Measurements from ENCODE around the gene PCBP3.

Gene PCBP3

DNA sequence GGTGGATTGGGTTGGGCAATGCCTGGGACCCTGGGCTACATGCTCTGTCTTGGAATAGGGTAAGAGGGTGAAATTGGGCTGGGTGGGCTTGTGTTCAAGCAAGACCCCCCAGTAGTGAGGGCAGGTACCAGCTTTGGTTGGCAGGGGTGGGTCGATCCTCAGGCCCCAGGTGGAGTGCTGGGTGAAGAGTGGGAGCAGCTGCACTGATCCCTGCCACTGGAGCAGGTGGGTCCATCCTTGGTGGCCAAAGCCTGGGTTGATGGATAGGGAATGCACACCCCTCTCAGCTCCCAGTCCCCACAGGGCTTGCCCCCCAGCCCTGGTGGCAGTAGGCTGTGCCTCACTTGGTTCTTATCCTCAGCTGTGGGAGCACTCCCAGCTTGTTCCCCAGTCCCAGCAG is 135.2 kb downstream of the PCBP3 start:
- DNase-seq = no peak

DNA sequence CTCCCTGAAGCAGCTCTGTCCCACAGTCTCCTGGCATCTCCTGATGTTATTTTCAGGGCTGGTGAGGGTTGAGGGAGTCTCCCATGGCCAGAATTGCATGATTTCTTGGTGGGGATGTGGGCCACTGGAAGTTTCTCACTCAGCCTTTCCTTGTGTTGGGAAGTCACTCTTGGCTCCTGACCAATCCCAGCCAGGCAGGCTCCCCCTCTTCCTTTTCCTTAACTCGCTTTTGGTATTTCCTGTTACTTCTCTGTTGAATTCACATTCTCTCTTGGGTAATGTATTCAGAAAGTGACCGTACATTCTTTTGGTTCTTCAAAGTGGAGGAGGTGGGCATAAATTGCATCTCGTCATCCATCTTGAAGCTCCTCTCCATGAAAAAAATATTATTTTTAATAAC is 135.7 kb downstream of the PCBP3 start:
- no peak for DNase-seq

DNA sequence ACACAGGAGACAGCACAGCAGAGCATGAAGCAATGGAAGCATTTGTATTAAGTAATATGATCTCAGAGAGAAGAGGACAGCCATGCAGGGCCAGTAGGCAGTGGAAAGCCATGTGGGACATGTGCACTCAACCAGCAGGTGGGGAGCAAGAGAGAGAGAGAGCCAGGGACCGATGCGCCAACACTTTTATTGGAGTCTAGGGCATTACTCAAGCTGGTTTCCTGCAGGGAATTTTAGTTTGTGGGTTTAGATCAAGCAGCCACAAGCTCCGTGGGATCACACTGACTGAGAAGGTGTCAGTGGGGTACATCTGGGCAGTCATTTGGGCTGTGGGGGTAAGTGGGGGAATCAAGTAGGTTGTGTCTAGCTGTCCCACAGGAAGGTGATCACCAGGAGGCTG is 137.1 kb downstream of the PCBP3 start:
- DNase-seq = no peak

DNA sequence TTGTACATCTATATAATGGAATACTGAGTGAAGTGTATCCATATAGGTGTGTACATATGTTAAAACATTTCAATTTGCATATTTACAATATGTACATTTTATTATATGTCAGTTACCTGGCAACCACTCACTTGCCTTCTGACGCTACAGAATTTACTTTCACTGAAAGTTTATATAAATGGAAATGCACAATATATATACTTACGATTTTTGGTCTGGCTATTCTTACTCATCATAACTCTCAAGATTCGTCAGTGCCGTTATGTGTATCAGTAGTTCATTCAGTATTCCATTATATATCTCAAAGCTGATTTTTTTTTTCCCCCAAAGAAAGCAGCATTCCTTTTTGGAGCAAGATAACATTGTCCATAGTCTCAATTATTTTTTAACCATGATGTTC is 138.2 kb downstream of the PCBP3 start:
- no peak for DNase-seq

DNA sequence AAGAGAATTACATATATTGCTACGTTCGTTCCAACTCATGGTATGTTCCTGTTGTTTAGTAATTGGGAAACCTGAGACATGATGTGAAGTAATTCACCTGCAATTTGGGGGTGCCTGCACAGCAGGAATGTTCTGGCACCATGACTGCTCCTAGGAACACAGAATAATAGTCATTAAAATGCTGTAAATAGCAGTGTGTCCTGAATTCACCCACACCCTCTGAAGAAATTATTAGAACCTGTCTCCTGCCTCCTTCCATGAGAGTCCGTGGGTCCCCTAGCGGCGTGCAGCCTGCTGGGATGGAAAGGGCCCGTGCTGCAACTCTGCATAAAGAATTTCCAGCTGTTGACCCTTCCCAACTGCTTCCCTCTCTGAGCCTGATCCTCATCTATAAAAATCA is 143.1 kb downstream of the PCBP3 start:
- no peak for DNase-seq

DNA sequence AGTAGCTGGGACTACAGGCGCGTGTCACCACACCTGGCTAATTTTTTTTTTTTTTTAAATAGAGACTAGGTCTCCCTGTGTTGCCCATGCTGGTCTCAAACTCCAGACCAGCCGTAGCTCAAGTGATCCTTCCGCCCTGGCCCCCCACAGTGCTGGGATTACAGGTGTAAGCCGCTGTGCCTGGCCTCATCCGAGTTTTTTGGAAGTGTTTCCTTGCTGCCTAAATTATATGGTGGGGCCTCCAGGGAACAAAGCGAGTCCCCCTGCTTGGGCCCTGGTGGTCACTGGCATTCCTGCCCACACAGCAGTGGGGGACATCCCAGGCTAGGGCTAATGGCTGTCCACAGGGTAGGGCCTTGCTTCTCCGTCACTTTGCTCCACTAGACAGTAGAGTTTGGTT is 143.8 kb downstream of the PCBP3 start:
- DNase-seq = no peak

DNA sequence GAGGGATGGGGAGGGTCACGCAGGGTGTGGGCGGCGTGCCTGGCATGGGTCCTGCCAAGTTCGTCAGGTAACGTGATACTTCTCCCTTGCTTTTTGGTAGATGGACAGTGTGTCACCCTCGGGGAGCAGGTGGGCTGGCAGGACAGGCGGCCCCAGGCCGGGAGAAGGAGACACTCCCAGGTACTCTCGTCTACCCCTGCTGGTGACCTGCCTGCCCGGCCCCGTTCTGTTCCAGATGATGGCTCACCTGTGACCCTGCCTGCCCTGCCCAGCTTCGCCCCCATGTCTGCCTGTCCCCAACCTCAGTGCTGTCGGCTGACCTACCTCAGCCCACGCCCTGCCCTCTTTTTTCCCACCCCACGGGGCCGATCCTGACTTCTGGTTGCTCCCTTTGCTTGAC is 144.7 kb downstream of the PCBP3 start:
- no peak for DNase-seq

DNA sequence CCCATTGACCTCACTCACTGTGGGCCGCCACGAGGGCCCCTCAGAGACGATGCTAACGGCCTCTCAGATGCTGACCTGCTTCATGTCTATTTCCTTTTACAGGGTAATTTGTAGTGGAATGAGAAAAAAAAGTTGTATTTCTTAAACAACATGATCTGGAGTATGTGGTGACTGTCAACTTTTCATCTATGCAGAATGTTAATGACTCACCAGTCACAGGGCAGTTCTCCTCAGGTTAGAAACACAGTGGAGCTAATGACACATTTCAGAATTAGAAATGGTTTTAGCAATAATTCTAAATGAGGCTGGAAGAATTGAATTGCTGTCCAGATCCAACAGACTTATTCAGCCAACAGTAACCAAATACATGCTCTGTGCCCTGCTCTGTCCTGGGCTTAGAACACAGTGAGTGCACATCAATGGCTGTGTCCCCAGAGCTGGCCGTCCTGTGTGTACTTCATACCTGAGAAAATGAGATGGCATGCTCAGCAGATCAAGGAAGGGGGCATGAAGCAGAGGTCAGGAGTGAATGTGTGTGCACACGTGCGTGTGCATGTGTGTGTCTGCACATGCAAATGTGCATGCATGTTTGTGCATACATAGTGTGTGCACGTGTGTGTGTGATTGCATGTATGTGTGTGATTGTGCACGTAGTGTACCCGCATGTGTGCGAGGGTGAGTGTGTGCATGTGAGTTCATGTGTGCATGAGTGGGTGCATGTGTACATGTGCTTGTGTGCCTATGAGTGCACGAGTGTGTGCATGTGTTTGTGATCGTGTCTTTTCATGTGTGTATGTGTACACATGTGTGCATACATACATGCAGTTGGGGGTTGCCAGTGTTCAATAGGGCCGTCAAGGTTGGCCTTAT is 145.3 kb downstream of the PCBP3 start:
- no peak for DNase-seq

DNA sequence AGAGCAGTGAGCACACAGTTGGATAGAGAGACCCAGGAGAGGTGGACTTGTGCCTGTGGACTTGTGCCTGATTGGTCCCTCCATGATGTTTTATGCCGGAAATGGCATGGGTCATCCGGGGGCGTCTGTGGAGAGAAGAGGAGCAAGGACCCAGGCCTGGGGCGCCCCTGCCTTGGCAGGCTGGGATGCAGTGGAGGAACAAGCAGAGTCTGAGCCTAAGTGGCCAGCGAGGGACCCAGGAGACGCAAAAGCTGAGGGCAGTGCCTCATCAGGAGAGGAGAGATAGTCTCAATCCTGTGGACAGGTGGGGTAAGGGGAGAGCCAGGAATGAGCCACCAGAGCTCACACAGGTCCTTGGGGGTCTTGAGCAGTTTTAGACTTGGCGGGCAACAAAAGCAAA is 146.9 kb downstream of the PCBP3 start:
- DNase-seq = no peak

DNA sequence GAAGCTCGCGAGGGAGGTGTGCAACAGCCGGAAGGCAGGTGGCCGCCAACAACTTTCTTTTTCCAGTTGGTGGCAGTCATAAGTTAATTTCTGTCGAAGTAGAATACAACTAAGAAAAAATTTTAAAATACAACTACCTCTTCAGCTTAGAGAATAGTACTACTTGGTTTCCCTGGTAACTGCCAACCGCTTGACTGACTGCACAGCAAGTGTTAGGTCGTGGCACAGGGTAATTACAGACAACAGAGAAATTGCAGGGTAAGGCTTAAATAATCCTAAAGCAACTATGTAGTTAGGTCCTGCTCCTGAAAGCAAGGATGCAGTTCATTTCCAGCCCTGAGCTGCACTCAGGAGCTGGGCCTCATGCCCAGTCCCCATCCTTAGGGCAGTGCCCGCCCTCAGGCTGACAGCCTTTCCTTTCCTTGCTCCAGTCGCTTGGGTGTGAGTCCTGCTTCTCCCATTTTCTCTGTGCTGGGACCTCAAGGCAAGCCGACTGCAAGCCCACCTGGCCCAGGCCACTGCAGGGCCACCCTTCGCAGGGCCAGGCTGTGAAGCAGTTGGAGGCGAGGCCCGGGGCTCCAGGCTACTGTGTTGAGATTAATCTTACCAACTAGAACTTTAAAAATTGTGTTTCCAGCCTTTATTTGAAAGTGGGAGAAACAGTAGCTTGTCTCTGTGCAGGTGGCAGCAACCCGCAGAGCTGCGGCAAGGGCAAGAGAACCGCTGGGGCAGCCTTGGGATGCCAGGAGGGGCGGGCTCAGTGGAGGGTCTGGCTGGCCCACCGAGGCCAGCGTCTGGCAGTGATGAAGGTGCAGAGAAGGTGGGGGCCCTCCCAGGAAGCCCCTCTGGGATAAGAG is 148.3 kb downstream of the PCBP3 start:
- no peak for DNase-seq

DNA sequence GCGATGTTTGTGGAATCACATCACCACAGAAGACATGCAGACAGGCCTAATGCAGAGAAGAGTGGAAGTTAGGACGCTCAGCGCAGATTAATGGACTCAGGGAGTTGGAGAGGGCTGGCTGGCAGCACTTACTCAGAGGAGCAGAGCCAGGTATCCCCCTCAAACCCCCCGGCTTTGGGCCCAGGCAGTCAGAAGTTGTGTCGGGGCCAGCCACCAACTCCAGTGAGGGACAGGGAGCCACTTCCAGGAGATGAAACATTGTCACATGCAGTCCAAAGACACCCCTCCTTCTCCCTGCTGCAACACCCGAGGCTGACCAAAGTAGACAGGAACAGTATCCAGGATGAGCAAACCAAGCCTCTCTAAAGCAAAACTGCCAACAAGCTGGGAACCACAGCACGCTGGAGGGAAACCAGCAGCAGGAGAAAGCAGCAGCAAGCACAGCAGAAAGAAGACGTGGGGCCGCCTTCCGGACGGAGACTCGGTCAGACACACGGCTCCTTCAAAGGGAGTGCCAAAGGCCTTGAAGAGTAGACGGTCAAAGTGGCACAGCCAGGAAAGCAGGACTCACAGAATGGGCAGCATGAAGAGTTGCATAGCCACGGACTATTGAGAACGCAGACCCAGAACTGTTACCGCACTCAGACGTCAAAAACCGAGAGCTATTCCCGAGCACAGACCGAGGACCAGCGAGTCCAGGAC is 149.3 kb downstream of the PCBP3 start:
- no peak for DNase-seq

DNA sequence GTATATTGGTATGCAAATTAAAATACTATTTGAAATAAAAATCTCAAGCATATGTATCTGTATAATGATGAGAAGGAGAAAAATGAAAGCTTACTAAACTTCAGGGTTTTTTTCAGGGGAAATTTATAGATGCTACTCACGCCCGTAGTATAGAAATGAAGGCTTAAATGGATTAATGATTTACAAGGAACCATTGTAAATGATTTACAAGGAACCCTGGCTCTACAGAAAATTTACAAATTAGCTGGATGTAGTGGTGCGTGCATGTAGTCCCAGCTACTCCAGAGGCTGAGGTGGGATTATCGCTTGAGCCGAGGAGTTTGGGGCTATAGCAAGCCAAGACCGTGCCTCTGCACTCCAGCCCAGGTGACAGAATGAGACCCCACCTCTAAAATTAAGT is 150.5 kb downstream of the PCBP3 start:
- DNase-seq = no peak

DNA sequence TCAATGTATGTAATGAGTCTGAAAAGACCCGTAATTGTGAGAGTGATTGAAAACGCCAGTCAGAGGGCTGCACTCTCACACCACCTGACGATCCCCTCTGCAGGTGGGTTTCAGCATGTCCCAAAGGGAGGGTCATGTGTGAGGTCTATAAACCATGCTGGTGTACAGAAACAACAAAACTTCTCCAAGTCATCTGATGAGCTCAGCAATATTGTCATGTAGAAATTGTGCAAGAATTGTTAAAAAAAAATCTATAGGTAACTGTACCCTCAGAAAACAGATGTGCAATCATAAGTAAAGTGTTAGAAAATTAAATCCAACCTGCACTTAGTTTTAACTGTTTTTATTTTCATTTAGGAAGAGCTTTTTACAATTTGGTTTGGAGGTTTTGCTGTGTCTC is 152.5 kb downstream of the PCBP3 start:
- no peak for DNase-seq

DNA sequence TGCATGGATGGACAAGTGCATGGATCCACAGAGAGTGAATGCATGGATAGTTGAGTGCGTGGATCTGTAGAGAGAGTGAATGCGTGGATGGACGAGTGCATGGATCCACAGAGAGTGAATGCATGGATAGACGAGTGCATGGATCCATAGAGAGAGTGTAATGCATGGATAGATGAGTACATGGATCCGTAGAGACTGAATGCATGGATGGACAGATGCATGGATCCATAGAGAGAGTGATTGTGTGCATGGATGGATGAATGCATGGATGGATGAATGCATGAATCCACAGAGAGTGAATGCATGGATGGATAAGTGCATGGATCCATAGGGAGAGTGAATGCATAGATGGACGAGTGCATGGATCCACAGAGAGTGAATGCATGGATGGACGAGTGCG is 153.8 kb downstream of the PCBP3 start:
- no peak for DNase-seq

DNA sequence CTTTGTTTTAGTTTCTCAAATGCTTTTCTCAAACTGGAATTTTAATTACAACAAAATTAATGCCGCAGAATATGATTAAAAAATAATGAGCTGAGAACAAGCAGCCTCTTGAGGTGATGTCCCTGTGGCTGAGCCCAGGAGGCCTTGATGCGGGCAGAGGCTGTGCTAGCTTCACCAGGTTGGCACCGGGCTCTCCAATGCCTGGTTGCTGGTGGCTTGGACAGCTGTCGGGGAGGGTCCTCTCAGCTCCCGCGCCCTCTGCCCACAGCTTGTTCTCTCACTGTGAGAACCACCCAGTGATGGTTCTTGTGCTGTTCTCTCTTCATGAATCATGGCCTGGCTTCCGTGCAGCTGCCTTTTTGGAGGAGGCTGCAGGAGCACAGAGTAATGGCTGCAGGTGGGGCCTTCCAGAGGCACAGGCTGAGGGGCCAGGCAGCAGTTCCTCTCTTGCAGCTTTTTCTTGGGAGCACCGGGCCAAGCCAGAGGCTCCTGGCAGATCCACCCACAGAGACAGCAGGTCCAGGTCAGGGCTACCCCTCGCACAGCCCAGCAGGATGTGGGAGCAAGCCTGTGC is 156.3 kb downstream of the PCBP3 start:
- no peak for DNase-seq

DNA sequence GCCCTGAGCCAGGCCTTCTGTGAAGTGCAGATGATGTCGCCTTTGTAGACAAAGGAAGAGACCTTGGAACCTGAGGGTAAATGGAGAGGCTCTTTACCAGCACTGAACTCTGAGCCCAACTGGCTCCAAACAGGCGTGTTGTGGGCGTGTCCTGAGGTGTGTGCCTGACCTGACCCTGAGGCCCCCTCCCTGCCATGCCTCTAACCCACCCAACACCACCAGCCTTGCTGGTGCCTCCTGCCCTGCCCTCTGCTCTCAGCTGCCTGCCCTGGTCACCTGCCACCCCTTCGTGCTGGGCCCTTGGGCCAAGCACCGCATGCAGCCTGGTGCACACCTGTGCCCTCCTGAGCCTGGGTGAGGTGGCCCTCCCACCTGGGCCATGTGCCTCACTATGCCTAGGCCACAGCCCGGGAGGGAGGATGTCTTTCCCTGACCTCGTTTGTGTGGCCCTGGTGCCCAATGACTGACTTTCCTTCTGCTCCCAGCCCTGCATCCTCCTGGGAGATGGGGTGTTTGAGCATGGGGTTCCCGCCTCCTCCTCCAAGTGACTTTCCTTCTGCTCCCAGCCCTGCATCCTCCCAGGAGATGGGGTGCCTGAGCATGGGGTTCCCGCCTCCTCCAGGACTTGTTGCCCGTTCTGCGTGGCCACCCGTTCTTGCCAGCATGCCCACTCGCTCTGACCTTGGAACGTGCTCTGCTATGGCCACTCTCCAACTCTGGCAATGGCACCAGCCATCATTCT is 157.0 kb downstream of the PCBP3 start:
- no peak for DNase-seq

DNA sequence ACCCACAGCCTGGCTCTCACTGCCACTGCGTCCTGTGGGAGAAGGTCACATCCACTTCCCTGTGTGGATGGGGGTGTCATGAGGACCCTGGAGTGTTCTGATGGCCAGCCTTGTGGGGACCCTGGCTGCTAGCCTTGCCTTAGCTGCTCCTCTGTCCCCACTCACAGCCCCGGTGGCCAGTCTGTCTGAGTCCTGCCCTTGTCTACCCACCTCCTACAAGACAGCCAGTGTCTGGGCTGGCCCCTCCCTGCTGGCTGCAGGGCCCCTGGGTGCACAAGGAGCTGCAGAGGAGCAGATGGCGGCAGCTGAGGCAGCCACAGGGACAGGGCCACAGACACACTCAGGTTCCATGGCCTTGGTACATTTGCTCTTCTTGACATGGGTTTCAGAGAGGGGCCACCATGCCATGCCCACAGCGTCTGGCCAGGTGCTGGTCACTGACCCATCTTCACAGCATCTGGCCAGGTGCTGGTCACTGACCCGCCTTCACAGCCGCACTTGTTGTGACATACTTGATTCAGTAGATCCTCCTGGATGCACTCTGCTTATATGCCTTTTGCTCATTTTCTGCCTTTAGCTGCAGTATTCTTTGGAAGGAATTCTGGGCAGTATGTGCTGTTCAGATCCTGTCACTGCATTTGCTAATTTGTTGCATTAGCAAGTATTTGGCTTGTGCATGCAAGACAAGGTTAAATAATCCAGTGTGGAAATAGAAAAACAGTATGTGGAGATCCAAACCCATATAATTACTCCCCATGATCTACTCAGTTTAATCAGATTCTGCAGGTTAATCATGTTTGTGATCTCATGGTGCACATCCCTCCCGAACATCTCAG is 157.8 kb downstream of the PCBP3 start:
- no peak for DNase-seq

DNA sequence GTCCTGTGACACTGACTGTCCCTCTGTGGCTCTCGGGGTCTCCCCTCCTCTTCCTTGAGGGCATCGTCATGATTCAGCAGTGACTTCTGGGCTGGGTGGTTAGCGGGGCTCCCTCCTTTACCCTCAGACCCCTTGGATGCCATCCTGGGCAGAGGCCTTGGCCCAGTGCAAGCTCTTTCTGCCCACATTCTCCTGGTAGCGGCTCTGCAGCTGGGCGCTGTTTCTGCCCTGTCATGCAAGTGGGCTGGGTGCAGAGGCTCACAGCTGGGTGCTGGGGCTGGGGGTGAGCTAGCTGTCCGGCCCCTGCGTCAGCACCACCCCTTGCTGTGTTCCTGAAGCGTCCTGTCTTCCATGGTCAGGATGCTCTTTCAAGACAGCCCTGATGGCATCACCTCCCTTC is 158.5 kb downstream of the PCBP3 start:
- DNase-seq = no peak

DNA sequence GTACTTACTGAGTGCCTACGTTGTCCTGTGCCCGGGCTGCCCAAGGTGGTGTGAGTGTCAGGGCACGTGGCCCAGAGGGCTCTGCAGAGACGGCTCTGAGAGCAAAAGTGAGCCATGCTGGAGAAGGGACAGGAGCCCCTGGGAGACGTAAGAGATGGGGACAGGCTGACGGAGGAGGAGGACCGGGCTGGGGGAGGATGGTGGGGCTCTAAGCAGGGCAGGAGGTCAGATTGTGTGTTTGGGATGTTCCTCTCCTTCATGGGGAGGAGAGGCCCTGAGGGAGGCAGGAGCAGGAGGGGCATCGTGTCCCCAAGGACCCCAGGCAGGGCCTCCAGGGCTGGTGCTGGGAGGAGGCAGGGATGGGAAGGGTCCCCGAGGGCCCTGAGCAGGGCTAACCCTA is 158.9 kb downstream of the PCBP3 start:
- DNase-seq = no peak

All from anterior cingulate cortex (tissue), 58 donors.